ENCODE results near the gene PRR35. TPM values are rescaled to one million over a fixed set of nuclear protein-coding genes. Genes with fewer than 3 reads are reported as not detected.

PRR35 gene
- total RNA-seq, 2 experiments from 2014 or later, result not detected

DNA sequence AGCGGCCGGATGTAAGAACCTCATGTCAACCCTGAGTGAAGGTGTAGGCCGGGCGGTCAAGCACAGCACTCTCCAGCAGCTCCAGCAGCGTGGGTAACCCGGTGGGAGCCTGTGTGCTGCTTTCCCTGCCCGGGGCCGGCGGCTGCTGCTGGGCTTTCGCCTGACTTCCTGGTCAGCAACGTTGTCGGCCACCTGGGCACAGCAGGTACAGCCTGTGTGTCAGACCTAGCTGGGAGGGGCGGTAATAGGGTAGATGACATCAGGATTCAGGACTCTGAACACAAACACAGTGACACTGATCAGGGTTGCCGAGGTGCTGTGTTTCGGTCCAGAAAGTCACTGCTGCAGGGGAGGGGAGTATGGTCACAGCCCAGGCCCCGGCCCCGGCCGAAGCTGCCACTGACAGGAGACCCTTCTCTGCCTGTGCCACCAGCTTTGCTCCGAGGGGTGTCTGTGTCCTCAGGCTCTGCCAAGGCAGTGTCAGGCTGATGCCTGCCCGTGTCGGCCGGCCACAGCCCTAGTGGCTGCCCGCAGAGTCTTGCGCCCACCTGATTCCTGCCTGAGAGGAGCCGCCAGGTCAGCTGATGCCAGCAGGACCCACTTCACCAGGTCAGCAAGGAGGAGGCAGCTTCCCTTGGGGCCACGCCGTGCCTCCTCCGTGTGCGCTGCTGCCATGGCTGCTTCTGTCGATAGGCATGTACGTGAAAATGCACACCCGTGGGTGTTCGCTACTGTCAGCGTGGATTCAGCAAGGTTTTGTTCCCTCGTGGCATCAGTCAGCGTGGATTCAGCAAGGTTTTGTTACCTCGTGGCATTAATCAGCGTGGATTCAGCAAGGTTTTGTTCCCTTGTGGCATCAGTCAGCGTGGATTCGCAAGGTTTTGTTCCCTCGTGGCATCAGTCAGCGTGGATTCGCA lies 38.9 kb downstream of the PRR35 start:
- ChIA-PET POLR2A (interaction anchor here (0.6 kb wide), 1 partner anchor 27 kb away, joined by 5 read pairs; no protein-coding TSS in a partner anchor), CTCF (no interaction called here)
- ATAC-seq, result no peak
- Mint-ChIP-seq H3K4me1 (peaks cover 14% of the 10 kb centered on the region), H3K9me3 (ENCODE audit: low read depth) (no peaks in the 10 kb centered on the region), H3K4me3 (no peak overlapping the region), H3K36me3 (ENCODE audit: low read depth) (peaks cover 6% of the 10 kb centered on the region), H3K27ac (no peak overlapping the region), H3K27me3 (no peaks in the 10 kb centered on the region)
- intact Hi-C loops (cut with DNase I, micrococcal nuclease), result no loop called here
- DNase-seq, result no peak

DNA sequence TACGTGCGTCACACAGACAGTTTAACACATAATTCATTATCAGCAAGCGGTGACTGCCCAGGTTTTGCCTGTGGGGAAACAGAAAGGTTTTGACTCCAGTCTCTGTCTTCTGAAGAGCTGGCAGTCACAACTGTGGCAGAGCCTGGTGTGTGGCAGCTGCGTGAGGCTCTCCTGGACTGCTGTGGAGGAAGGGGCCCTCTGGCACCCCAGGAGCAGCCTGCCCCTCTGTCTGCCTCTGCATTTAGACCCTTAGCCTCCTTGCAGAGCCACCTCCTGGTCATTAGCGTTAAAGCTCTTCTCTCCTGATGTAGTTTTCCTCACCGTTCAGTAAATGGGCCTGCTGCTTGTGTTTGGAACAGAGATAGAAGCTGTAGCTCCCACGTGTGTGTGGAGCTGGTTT lies 40.6 kb downstream of the PRR35 start:
- ChIA-PET CTCF (interaction anchor here (0.6 to 1.1 kb wide), 3 partner anchors 10 to 1099 kb away, joined by 3 read pairs; no protein-coding TSS in a partner anchor), POLR2A (no interaction called here)
- intact Hi-C loops (cut with DNase I, micrococcal nuclease), result no loop called here
- DNase-seq (no peak), ATAC-seq (peak; percentile 36)
- Mint-ChIP-seq H3K4me3 (no peak overlapping the region), H3K27ac (peak overlapping the region; percentile 63), H3K36me3 (ENCODE audit: low read depth) (peaks cover 9% of the 10 kb centered on the region), H3K27me3 (no peaks in the 10 kb centered on the region), H3K9me3 (ENCODE audit: low read depth) (no peaks in the 10 kb centered on the region), H3K4me1 (peaks cover 13% of the 10 kb centered on the region)

DNA sequence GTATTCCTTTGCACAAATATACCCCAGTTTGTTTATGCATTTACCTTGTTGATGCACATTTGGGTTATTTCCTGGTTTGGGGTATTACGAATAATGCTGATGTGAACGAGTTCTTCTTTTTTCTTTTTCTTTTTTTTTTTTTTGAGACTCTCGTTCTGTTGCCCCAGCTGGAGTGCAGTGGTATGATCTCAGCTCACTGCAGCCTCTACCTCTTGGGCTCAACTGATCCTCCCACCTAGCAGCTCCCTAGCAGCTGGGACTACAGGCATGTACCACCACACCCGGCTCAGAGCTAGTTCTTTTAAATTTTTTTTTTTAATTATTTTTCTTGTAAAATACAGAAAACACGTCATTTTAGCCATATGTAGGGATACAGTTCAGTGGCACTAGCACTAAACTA lies 43.7 kb downstream of the PRR35 start:
- H3K27ac Mint-ChIP-seq, result no peak overlapping the region
- no peak overlapping the region for H3K4me3 Mint-ChIP-seq
- ChIA-PET CTCF (interaction anchor here (1.0 kb wide), 1 partner anchor 24 kb away, joined by 4 read pairs; no protein-coding TSS in a partner anchor), POLR2A (no interaction called here)
- peaks cover 5% of the 10 kb centered on the region for H3K36me3 Mint-ChIP-seq (ENCODE audit: low read depth)
- H3K27me3 Mint-ChIP-seq, result no peaks in the 10 kb centered on the region
- ATAC-seq (no peak), DNase-seq (no peak)
- peaks cover 21% of the 10 kb centered on the region for H3K4me1 Mint-ChIP-seq
- H3K9me3 Mint-ChIP-seq (ENCODE audit: low read depth), result no peaks in the 10 kb centered on the region
- intact Hi-C loops (cut with DNase I, micrococcal nuclease), result no loop called here

DNA sequence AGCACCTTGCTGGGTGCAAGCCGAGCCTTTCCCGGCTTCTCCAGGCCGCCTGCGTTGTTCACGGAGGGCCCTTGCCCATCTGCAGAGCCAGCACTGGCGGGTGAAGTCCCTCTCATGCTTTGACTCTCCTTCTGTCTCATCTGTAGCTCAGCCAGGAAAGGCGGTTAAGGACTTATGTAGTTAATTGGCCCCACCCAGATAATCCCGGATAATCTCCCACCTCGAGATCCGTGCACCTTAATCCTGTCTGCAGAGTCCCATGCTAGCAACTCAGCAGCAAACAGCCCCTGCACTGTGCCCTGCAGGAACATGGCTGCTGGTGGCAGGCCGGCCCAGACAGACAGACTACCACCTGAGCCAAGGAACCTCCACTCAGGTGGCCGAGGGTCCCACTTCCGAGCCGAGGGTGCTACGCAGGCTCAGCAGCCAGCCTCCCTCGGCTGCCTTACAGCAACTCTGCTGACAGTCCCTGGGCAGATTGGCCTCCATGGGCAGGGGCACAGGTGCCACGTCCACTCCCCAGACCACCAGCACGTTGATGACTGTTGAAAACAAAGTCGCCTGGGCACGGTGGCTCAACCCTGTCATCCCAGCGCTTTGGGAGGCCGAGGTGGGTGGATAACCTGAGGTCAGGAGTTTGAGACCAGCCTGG lies 46.6 kb downstream of the PRR35 start:
- no peaks in the 10 kb centered on the region for H3K9me3 Mint-ChIP-seq (ENCODE audit: low read depth)
- intact Hi-C loops (cut with DNase I, micrococcal nuclease), result loop anchor here in 1 of 2 experiments (5.0 kb wide), 1 partner anchor 214 kb away; no protein-coding TSS in a partner anchor
- H3K27ac Mint-ChIP-seq, result no peak overlapping the region
- peaks cover 27% of the 10 kb centered on the region for H3K4me1 Mint-ChIP-seq
- H3K36me3 Mint-ChIP-seq (ENCODE audit: low read depth), result peaks cover 3% of the 10 kb centered on the region
- ChIA-PET POLR2A (no interaction called here), CTCF (interaction anchor here (0.7 kb wide), 2 partner anchors 160 to 438 kb away, joined by 3 to 4 read pairs; no protein-coding TSS in a partner anchor)
- no peaks in the 10 kb centered on the region for H3K27me3 Mint-ChIP-seq
- ATAC-seq (no peak), DNase-seq (no peak)
- no peak overlapping the region for H3K4me3 Mint-ChIP-seq

DNA sequence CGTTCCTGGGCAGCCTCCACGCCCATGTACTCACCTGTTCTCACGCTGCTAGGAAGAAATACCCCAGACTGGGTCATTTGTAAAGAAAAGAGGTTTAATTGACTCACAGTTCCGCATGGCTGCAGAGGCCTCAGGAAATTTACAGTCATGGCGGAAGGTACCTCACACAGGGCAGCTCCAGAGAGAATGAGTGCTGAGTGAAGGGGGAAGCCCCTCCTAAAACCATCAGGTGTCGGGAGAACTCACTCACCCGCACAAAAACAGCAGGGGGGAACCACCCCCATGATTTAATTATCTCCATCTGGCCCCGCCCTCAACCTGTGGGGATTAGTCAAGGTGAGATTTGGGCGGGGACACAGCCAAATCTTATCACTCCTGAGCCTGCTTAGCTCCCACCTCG lies 47.8 kb downstream of the PRR35 start:
- H3K4me1 Mint-ChIP-seq, result peaks cover 27% of the 10 kb centered on the region
- no peaks in the 10 kb centered on the region for H3K27me3 Mint-ChIP-seq
- intact Hi-C loops (cut with DNase I, micrococcal nuclease), result loop anchor here in 1 of 2 experiments (1.0 to 5.0 kb wide), 4 partner anchors 19 to 216 kb away; no protein-coding TSS in a partner anchor
- no peaks in the 10 kb centered on the region for H3K9me3 Mint-ChIP-seq (ENCODE audit: low read depth)
- peak overlapping the region; percentile 70 for H3K27ac Mint-ChIP-seq
- peaks cover 3% of the 10 kb centered on the region for H3K36me3 Mint-ChIP-seq (ENCODE audit: low read depth)
- CTCF ChIA-PET, result interaction anchor here (0.6 to 1.4 kb wide), 2 partner anchors 40 to 80 kb away, joined by 3 to 4 read pairs; partner anchors contain the start of gene CAPN15
- POLR2A ChIA-PET, result no interaction called here
- ATAC-seq, result peak; percentile 97
- DNase-seq, result peak; percentile 84
- H3K4me3 Mint-ChIP-seq, result no peak overlapping the region

DNA sequence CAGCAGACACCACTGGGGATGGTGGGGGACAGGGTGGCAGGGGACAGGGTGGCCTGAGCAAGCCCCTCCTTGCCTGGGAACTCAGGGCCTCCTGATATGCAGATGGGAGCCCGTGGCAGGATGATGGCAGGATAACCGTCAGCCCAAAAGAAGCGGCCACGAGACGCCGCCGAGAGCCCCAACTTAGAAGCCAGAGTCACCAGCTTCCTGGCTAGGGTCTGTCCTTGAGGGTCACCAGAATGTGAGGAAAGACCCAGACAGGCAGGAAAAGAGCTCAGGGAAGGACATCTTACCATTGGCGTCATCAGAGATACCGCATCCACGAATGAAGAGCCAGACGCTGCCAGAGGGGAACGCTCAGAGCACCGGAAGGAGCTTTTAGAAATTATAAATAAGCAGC lies 49.1 kb downstream of the PRR35 start:
- Mint-ChIP-seq H3K4me3 (no peak overlapping the region), H3K36me3 (ENCODE audit: low read depth) (peaks cover 3% of the 10 kb centered on the region), H3K9me3 (ENCODE audit: low read depth) (no peaks in the 10 kb centered on the region), H3K27me3 (no peaks in the 10 kb centered on the region), H3K4me1 (peaks cover 17% of the 10 kb centered on the region), H3K27ac (no peak overlapping the region)
- ATAC-seq (no peak), DNase-seq (no peak)
- ChIA-PET CTCF (interaction anchor here (0.7 to 1.4 kb wide), 5 partner anchors 11 to 39 kb away, joined by 3 to 6 read pairs (median 4); no protein-coding TSS in a partner anchor), POLR2A (no interaction called here)
- intact Hi-C loops (cut with DNase I, micrococcal nuclease), result loop anchor here in 1 of 2 experiments (5.0 kb wide), 1 partner anchor 217 kb away; no protein-coding TSS in a partner anchor

DNA sequence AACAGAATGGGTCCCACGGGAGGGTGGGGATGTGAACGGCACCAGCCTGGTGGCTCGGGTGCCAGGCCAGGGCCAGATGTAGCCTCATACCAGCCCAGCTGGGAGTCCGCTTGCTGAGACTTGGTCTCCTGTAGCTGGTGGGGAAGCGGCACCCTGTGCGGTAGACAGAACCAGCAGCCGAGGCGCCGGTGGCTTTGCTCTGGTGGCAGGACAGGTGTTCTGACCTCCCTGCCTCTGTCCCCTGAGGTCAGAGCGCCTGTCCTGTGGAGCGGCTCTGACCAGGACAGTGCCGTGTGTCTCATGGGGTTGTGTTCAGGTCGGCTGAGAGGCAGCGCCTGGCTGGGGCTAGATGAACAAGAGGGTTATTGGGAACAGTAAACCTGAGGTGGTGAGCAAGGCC lies 49.8 kb downstream of the PRR35 start:
- ChIA-PET CTCF (interaction anchor here (0.8 to 1.3 kb wide), 4 partner anchors 9 to 21 kb away, joined by 3 to 6 read pairs (median 5); no protein-coding TSS in a partner anchor), POLR2A (no interaction called here)
- intact Hi-C loops (cut with DNase I, micrococcal nuclease), result loop anchor here (2.0 to 5.0 kb wide), 2 partner anchors 31 to 218 kb away; no protein-coding TSS in a partner anchor
- Mint-ChIP-seq H3K9me3 (ENCODE audit: low read depth) (no peaks in the 10 kb centered on the region), H3K4me3 (no peak overlapping the region), H3K36me3 (ENCODE audit: low read depth) (peaks cover 3% of the 10 kb centered on the region), H3K4me1 (peaks cover 17% of the 10 kb centered on the region), H3K27ac (no peak overlapping the region), H3K27me3 (no peaks in the 10 kb centered on the region)
- DNase-seq, result no peak
- ATAC-seq, result no peak

DNA sequence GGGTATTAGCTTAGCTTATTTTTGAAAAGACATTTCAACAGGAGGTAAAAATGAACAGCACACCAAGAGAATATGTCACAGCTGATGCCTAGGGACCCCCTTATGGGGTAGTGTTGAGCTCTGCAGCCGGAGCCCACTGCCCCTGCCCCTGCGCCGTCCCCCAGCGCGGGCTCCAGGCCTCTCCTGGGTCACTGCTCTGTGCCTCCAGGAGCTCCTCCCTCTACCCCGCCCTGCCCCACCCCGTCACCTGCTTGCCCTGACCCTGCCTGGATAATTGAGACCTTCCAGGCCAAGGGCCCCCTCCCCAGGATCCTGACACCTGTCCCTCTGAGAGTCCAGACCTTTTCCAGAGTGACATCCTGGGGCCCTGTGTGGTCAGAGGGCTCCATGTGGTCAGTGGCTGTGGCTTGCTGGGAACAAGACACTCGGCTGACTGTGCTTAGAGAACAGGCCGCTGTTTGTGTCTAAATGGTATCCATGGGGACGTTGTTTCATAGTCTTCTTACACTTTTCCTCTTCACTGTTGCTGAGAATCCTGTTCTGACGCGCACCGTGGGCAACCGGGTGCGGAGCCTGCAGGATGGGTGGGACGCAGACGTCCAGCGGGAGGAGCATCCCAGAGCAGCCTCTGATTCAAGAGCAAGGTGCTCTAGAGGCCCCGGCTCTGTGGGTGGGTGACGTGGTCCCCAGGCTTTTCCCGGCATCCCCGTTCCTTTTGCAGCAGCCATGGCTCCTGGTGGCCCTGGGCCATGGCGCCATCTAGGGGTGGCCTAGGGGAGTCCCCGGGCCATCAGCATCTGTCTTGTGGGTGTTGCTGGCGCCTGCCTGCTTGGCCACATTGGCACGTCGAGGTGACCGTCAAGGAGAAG lies 50.6 kb downstream of the PRR35 start:
- Mint-ChIP-seq H3K4me1 (peaks cover 17% of the 10 kb centered on the region), H3K4me3 (no peak overlapping the region), H3K9me3 (ENCODE audit: low read depth) (no peaks in the 10 kb centered on the region), H3K27ac (peak overlapping the region; percentile 32), H3K27me3 (no peaks in the 10 kb centered on the region), H3K36me3 (ENCODE audit: low read depth) (no peaks in the 10 kb centered on the region)
- POLR2A ChIA-PET, result no interaction called here
- CTCF ChIA-PET, result interaction anchor here (1.0 kb wide), 1 partner anchor 10 kb away, joined by 3 read pairs; no protein-coding TSS in a partner anchor
- ATAC-seq, result peak; percentile 57
- intact Hi-C loops (cut with DNase I, micrococcal nuclease), result loop anchor here (1.0 to 2.0 kb wide), 2 partner anchors 31 to 32 kb away; no protein-coding TSS in a partner anchor
- peak; percentile 82 for DNase-seq

DNA sequence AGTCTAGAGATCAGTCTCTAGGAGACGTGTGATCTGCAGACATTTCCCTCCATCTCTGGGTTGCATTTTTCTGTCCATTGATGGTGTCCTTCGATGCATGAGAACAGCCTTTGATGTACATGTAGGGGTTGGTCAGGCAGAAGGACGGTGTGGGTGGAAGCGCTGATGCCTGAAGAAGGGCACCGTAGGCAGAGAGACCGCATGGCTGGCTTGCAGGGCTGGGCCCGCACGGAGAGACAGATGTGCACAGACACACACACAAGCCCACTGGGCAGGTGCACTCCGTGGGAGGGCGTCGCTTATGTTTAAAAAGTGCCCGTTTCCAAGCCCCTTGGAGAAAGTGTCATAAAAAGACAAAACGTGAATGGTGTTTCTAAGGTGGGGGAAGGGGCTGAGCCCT lies 54.9 kb downstream of the PRR35 start:
- ATAC-seq, result no peak
- Mint-ChIP-seq H3K4me1 (peaks cover 5% of the 10 kb centered on the region), H3K27me3 (no peaks in the 10 kb centered on the region), H3K4me3 (no peak overlapping the region), H3K9me3 (ENCODE audit: low read depth) (no peaks in the 10 kb centered on the region), H3K27ac (no peak overlapping the region), H3K36me3 (ENCODE audit: low read depth) (no peaks in the 10 kb centered on the region)
- POLR2A ChIA-PET, result no interaction called here
- intact Hi-C loops (cut with DNase I, micrococcal nuclease), result no loop called here
- no peak for DNase-seq
- CTCF ChIA-PET, result no interaction called here

Measured in activated CD4-positive, alpha-beta T cell treated with anti-CD3 and anti-CD28 coated beads for 36 hours (primary cell).